ENCODE measurements around the gene LNP1.

LNP1 gene

DNA sequence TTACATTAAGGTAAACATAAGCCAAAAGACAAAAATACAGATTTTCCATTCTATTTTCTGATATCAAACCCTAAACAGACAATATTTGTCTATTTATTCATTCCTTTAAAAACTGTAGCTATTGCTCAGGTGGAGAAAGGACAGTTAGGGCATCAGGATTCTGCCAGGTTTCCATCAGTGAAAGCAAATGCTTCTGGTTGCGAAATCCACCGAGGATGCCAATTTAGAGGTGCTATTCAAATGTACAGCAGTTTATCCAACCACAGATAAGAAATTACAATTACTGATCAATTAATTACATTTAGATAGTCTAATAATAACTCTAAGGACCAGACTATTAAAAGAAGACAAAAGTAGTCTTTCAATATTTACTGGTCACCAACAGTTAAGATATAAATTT is 4.4 kb upstream of the LNP1 start:
- Histone ChIP-seq H3K9me3 (ENCODE audit: control insufficient read depth in 5 of 5, low read length in 5 of 5) (no peaks in the 10 kb centered on the region), H3K27ac (ENCODE audit: low read depth, low read length) (no peak overlapping the region), H3K4me1 (ENCODE audit: control insufficient read depth in 5 of 5, insufficient read depth in 5 of 5, low read length in 5 of 5) (peaks cover 0 to 36% (median 25%) of the 10 kb centered on the region in 5 donors), H3K4me3 (ENCODE audit: low read depth in 1 of 5, low read length in 5 of 5) (no peak overlapping the region), H3K36me3 (ENCODE audit: control insufficient read depth in 5 of 5, insufficient read depth in 5 of 5, low read length in 5 of 5) (no peaks in the 10 kb centered on the region), H3K27me3 (ENCODE audit: control insufficient read depth in 5 of 5, insufficient read depth in 4 of 5, low read length in 5 of 5) (no peaks in the 10 kb centered on the region), H3K9ac (ENCODE audit: low read length in 5 of 5) (no peak overlapping the region)

DNA sequence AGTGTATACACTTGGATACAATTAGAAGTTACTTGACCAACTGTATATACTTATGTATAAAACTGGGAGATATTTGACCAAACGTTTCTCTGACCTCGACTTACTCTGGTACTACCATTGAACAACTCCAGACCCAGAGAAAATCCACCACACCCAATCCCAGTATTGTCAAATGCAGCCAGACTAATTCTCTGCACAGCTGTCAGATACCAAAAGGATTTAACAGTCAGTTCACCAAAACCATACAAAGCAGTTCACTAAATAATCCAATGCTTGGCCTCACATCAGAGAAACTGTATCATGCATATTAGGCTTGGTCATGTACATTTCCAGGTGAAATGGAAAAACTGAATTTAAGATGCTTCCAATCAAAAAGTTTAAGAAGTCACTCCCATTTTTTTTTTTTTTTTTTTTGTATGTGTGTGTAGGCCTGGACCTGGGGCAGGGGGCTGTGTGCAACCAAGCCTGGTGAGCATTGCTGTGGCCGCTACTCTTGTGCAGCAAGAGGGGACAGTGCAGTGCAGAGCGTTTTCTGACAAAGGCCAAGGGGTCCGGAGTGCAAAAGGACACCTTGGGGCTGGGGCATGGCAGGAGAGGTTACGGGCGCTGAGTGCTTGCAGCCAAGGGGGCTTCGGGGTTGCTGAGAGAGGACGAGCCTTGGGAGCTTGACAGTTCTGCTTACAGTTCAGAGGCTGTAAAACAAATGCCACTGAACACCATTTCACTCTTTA is 1.8 kb upstream of the LNP1 start:
- Histone ChIP-seq H3K36me3 (ENCODE audit: control insufficient read depth in 5 of 5, insufficient read depth in 5 of 5, low read length in 5 of 5) (no peaks in the 10 kb centered on the region), H3K9me3 (ENCODE audit: control insufficient read depth in 5 of 5, low read length in 5 of 5) (no peaks in the 10 kb centered on the region), H3K4me3 (ENCODE audit: low read depth in 1 of 5, low read length in 5 of 5) (peak overlapping the region; percentile 87 to 96 (median 94)), H3K27ac (ENCODE audit: low read depth, low read length) (peak overlapping the region; percentile 98), H3K9ac (ENCODE audit: low read length in 5 of 5) (peak overlapping the region; percentile 23 to 99 (median 93)), H3K4me1 (ENCODE audit: control insufficient read depth in 5 of 5, insufficient read depth in 5 of 5, low read length in 5 of 5) (peaks cover 0 to 58% (median 40%) of the 10 kb centered on the region in 5 donors), H3K27me3 (ENCODE audit: control insufficient read depth in 5 of 5, insufficient read depth in 4 of 5, low read length in 5 of 5) (no peaks in the 10 kb centered on the region)

DNA sequence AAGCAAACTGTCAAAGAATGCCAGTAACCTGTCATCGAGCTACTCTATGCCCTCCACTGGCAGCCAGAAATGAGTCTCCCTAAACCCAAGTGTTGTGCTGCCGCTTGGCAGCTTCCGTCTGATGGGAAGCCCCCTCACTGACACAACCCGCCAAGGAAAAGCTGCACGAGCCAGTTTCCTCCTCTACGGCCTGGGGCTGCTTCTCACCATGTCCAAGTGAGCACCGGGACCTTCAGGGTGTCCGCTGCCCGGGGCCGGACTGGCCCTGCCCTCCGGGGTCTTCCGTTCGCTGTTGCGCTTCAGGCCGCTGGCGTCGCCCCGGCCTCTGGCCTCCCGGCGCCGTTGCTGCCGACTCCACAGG is 940 bp upstream of the LNP1 start:
- H3K4me3 ChIP-seq (ENCODE audit: low read depth in 1 of 5, low read length in 5 of 5), result peak overlapping the region; percentile 87 to 96 (median 94)
- H3K27ac ChIP-seq (ENCODE audit: low read depth, low read length), result peak overlapping the region; percentile 98
- no peaks in the 10 kb centered on the region for H3K36me3 ChIP-seq (ENCODE audit: control insufficient read depth in 5 of 5, insufficient read depth in 5 of 5, low read length in 5 of 5)
- H3K9ac ChIP-seq (ENCODE audit: low read length in 5 of 5), result peak overlapping the region; percentile 23 to 99 (median 93)
- H3K27me3 ChIP-seq (ENCODE audit: control insufficient read depth in 5 of 5, insufficient read depth in 4 of 5, low read length in 5 of 5), result no peaks in the 10 kb centered on the region
- peaks cover 0 to 58% (median 40%) of the 10 kb centered on the region in 5 donors for H3K4me1 ChIP-seq (ENCODE audit: control insufficient read depth in 5 of 5, insufficient read depth in 5 of 5, low read length in 5 of 5)
- H3K9me3 ChIP-seq (ENCODE audit: control insufficient read depth in 5 of 5, low read length in 5 of 5), result no peaks in the 10 kb centered on the region

DNA sequence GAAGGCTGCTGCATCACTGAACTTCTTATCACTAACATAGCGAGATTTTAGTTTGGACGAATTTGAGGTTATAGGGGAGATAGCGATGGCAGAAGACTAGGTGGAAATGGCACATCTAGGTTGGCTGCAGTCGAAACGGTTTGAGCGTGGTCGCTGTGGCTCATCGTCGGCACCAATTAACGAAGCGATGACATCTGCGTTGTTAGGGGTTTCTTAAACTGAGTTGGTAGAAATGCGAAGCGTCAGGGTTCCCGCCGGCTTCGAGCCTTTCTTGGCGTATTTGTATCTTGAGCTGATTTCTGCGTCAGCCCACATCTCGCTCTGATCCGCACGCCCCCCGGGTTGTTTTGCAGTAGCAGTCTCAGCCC is 319 bp downstream of the LNP1 start:
- peaks cover 0 to 55% (median 40%) of the 10 kb centered on the region in 5 donors for H3K4me1 ChIP-seq (ENCODE audit: control insufficient read depth in 5 of 5, insufficient read depth in 5 of 5, low read length in 5 of 5)

DNA sequence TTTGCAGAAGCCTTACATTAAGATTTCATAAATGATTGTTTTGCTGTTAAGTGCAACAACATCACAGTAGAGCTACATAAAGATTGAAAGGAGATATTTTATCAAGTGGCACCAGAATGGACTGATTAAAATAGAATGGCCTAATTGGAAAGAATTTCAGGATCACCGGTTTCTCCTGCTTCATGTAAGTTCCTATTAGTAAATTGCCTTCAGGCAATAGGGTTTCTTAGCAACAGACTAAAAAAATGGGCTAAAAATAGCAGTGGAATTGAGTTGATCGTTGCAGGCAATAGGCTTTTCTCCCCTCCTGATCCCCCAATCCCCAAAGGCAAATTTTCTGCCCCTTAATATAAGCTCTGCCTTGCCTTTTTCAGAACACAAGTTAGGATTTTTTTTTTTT is 917 bp downstream of the LNP1 start:
- peak overlapping the region; percentile 91 to 99 (median 96) for H3K4me3 ChIP-seq (ENCODE audit: low read depth in 1 of 5, low read length in 5 of 5)

More for the DNA sequence above, 319 bp downstream of the LNP1 start:
- H3K9ac ChIP-seq (ENCODE audit: low read length in 5 of 5), result peak overlapping the region; percentile 57 to 99 (median 92)
- H3K27me3 ChIP-seq (ENCODE audit: control insufficient read depth in 5 of 5, insufficient read depth in 4 of 5, low read length in 5 of 5), result no peaks in the 10 kb centered on the region
- H3K36me3 ChIP-seq (ENCODE audit: control insufficient read depth in 5 of 5, insufficient read depth in 5 of 5, low read length in 5 of 5), result no peaks in the 10 kb centered on the region
- peak overlapping the region; percentile 91 to 99 (median 96) for H3K4me3 ChIP-seq (ENCODE audit: low read depth in 1 of 5, low read length in 5 of 5)
- H3K27ac ChIP-seq (ENCODE audit: low read depth, low read length), result peak overlapping the region; percentile 98
- H3K9me3 ChIP-seq (ENCODE audit: control insufficient read depth in 5 of 5, low read length in 5 of 5), result no peaks in the 10 kb centered on the region

DNA sequence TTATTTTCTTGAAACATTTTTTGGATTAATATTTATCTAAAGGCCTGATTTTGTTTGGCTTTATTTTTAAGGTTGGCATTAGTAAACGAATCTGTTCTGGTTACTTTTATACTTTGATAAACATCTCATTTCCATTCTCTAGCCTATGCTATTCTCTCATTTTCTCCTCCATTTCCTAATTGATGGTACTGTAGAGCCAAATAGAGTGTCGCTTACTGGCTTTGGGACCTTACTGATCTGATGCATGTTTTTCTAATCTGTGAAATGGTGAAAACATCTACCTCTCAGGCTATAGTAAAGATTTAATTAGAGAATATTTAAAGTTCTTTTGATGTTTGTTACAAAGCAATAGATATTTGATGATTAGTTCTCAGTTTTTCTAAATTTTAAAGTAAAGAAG is 1.6 kb downstream of the LNP1 start:
- Histone ChIP-seq H3K9ac (ENCODE audit: low read length in 5 of 5) (peak overlapping the region in 1 of 5 donors; percentile 99), H3K27ac (ENCODE audit: low read depth, low read length) (no peak overlapping the region), H3K4me1 (ENCODE audit: control insufficient read depth in 5 of 5, insufficient read depth in 5 of 5, low read length in 5 of 5) (peaks cover 0 to 47% (median 40%) of the 10 kb centered on the region in 5 donors), H3K9me3 (ENCODE audit: control insufficient read depth in 5 of 5, low read length in 5 of 5) (peaks cover 0 to 6% (median 2%) of the 10 kb centered on the region in 5 donors), H3K27me3 (ENCODE audit: control insufficient read depth in 5 of 5, insufficient read depth in 4 of 5, low read length in 5 of 5) (no peaks in the 10 kb centered on the region), H3K36me3 (ENCODE audit: control insufficient read depth in 5 of 5, insufficient read depth in 5 of 5, low read length in 5 of 5) (no peaks in the 10 kb centered on the region), H3K4me3 (ENCODE audit: low read depth in 1 of 5, low read length in 5 of 5) (peak overlapping the region in 4 of 5 donors; percentile 12 to 99 (median 94))

More for the DNA sequence above, 917 bp downstream of the LNP1 start:
- no peaks in the 10 kb centered on the region for H3K27me3 ChIP-seq (ENCODE audit: control insufficient read depth in 5 of 5, insufficient read depth in 4 of 5, low read length in 5 of 5)
- no peaks in the 10 kb centered on the region for H3K36me3 ChIP-seq (ENCODE audit: control insufficient read depth in 5 of 5, insufficient read depth in 5 of 5, low read length in 5 of 5)
- peak overlapping the region in 4 of 5 donors; percentile 75 to 99 (median 92) for H3K9ac ChIP-seq (ENCODE audit: low read length in 5 of 5)
- H3K9me3 ChIP-seq (ENCODE audit: control insufficient read depth in 5 of 5, low read length in 5 of 5), result peaks cover 0 to 3% (median 0%) of the 10 kb centered on the region in 5 donors
- H3K4me1 ChIP-seq (ENCODE audit: control insufficient read depth in 5 of 5, insufficient read depth in 5 of 5, low read length in 5 of 5), result peaks cover 0 to 51% (median 40%) of the 10 kb centered on the region in 5 donors
- H3K27ac ChIP-seq (ENCODE audit: low read depth, low read length), result peak overlapping the region; percentile 98

DNA sequence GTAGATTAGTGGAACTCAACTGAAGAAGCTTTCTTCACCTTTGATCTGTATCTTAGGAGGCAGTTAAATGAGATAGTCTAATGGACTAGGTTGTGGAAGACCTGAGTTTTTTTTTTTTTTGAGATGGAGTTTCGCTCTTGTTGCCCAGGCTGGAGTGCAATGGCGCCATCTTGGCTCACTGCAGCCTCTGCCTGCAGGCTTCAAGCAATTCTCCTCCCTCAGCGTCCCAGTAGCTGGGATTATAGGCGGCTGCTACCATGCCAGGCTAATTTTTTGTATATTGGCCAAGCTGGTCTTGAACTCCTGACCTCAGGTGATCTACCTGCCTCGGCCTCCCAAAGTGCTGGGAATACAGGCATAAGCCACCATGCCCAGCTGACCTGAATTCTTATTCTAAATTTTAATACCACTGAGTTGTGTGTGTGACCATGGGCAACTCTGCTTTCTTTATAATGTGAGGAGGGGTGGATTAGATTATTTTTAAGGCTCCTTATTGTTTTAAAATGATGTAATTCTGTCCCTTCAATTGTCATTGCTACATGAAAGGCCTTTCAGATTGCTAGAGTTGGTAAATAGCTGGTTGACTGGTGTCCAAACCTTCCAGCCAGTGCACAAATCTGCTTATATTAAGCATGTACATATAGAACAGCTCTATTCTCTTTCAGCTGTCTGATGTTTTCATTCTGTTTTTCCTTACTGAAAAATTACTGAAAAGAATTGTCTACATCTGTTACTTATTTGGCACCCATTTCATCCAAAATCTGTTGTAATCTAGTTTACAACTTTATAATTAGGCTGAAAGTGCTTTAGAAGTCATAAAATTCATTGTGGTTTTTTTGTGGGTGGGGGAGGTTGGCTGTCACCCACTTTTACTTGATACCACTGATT is 2.3 kb downstream of the LNP1 start:
- Histone ChIP-seq H3K36me3 (ENCODE audit: control insufficient read depth in 5 of 5, insufficient read depth in 5 of 5, low read length in 5 of 5) (no peaks in the 10 kb centered on the region), H3K4me1 (ENCODE audit: control insufficient read depth in 5 of 5, insufficient read depth in 5 of 5, low read length in 5 of 5) (peaks cover 0 to 43% (median 39%) of the 10 kb centered on the region in 5 donors), H3K27me3 (ENCODE audit: control insufficient read depth in 5 of 5, insufficient read depth in 4 of 5, low read length in 5 of 5) (no peaks in the 10 kb centered on the region), H3K27ac (ENCODE audit: low read depth, low read length) (no peak overlapping the region), H3K9me3 (ENCODE audit: control insufficient read depth in 5 of 5, low read length in 5 of 5) (peaks cover 0 to 6% (median 2%) of the 10 kb centered on the region in 5 donors), H3K9ac (ENCODE audit: low read length in 5 of 5) (no peak overlapping the region), H3K4me3 (ENCODE audit: low read depth in 1 of 5, low read length in 5 of 5) (peak overlapping the region in 1 of 5 donors; percentile 91)

DNA sequence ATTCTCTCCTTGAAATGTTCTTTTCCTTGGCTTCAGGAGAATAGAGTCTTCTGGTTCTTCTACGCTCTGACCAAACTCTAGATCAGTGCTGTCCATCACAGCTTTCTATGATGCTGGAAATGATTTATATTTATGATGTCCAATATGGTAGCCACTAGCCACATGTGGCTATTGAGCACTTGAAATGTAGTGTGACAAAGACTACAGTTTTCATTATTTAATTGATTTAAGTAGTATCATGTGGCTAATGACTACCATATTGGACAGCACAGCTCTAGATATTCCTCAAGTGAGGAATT is 2.9 kb downstream of the LNP1 start:
- H3K4me3 ChIP-seq (ENCODE audit: low read depth in 1 of 5, low read length in 5 of 5), result no peak overlapping the region
- no peaks in the 10 kb centered on the region for H3K27me3 ChIP-seq (ENCODE audit: control insufficient read depth in 5 of 5, insufficient read depth in 4 of 5, low read length in 5 of 5)
- no peak overlapping the region for H3K9ac ChIP-seq (ENCODE audit: low read length in 5 of 5)
- H3K4me1 ChIP-seq (ENCODE audit: control insufficient read depth in 5 of 5, insufficient read depth in 5 of 5, low read length in 5 of 5), result peaks cover 0 to 37% (median 33%) of the 10 kb centered on the region in 5 donors
- H3K9me3 ChIP-seq (ENCODE audit: control insufficient read depth in 5 of 5, low read length in 5 of 5), result peaks cover 0 to 6% (median 2%) of the 10 kb centered on the region in 5 donors
- no peak overlapping the region for H3K27ac ChIP-seq (ENCODE audit: low read depth, low read length)
- no peaks in the 10 kb centered on the region for H3K36me3 ChIP-seq (ENCODE audit: control insufficient read depth in 5 of 5, insufficient read depth in 5 of 5, low read length in 5 of 5)

DNA sequence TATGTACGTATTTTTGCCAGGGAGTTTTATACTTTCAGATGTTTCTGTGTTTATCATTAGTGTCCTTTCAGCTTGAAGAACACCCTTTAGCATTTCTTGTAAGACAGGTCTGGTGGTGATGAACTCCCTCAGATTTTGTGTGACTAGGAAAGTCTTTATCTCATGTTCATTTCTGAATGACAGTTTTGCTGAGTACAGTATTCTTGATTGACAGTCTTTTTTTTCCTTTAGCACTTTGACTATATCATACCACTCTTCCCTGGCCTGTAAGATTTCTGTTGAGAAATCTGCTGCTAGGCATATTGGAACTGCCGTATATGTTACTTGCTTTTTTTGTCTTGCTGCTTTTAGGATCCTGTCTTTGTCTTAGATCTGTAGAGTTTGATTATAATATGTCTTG is 5.8 kb downstream of the LNP1 start:
- Histone ChIP-seq H3K9me3 (ENCODE audit: control insufficient read depth in 5 of 5, low read length in 5 of 5) (peaks cover 0 to 12% (median 3%) of the 10 kb centered on the region in 5 donors), H3K36me3 (ENCODE audit: control insufficient read depth in 5 of 5, insufficient read depth in 5 of 5, low read length in 5 of 5) (peaks cover 0 to 4% (median 0%) of the 10 kb centered on the region in 5 donors), H3K4me3 (ENCODE audit: low read depth in 1 of 5, low read length in 5 of 5) (no peak overlapping the region), H3K4me1 (ENCODE audit: control insufficient read depth in 5 of 5, insufficient read depth in 5 of 5, low read length in 5 of 5) (peaks cover 0 to 20% (median 12%) of the 10 kb centered on the region in 5 donors), H3K27ac (ENCODE audit: low read depth, low read length) (no peak overlapping the region), H3K9ac (ENCODE audit: low read length in 5 of 5) (no peak overlapping the region), H3K27me3 (ENCODE audit: control insufficient read depth in 5 of 5, insufficient read depth in 4 of 5, low read length in 5 of 5) (no peaks in the 10 kb centered on the region)

Measured in subcutaneous abdominal adipose tissue (tissue), 5 donors.